Lung (tissue), 12 donors: ENCODE data around the gene MZF1. TPM values are rescaled to one million over a fixed set of nuclear protein-coding genes. Genes with fewer than 3 reads are reported as not detected.
"Not testable (repeated sequence)": the region's sequence is repeated elsewhere in the genome, so short reads cannot be mapped to it uniquely, and the experiment has no call there.

Source experiments
- ATAC-seq: fragments of 200-7000 bp; cut with Tn5 transposase; one replicate; pipeline ENCODE4 v1.9.1; 2020; ENCODE audit warnings: moderate number of reproducible peaks; ENCODE audit not compliant: insufficient read depth, low FRiP score
- DNase-seq, 3 donors: peaks; one replicate each; pipeline ENCODE4 v3.0.0-alpha.2; 2013 to 2017
- H3K27ac ChIP-seq, 2 donors: one replicate each; pipeline ENCODE4 v1.5.1; 2013; ENCODE audit warnings: mild to moderate bottlenecking in 2 of 2, moderate library complexity in 2 of 2, control low read depth in 1 of 2, inconsistent platforms in 1 of 2, low read depth in 1 of 2, low read length in 1 of 2
- H3K27me3 ChIP-seq, 3 donors: one replicate each; pipeline ENCODE4 v1.5.1; 2013; ENCODE audit warnings: low read length in 2 of 3; ENCODE audit not compliant: control insufficient read depth in 3 of 3, insufficient read depth in 3 of 3
- H3K36me3 ChIP-seq, 4 donors: one replicate each; pipeline ENCODE4 v1.5.1; 2013; ENCODE audit warnings: low read length in 4 of 4, mild to moderate bottlenecking in 1 of 4, moderate library complexity in 1 of 4; ENCODE audit not compliant: control insufficient read depth in 4 of 4, insufficient read depth in 4 of 4
- H3K4me1 ChIP-seq, 5 donors: one replicate each; pipeline ENCODE4 v1.5.1; 2013; ENCODE audit warnings: low read length in 5 of 5, mild to moderate bottlenecking in 2 of 5, moderate library complexity in 1 of 5; ENCODE audit not compliant: control insufficient read depth in 5 of 5, insufficient read depth in 5 of 5
- H3K4me3 ChIP-seq: one replicate; pipeline ENCODE4 v1.5.1; 2013; ENCODE audit warnings: mild to moderate bottlenecking, control low read depth, moderate library complexity
- H3K9ac ChIP-seq, 2 donors: one replicate each; pipeline ENCODE4 v1.5.1; 2013; ENCODE audit warnings: low read length in 2 of 2, control low read depth in 1 of 2; ENCODE audit not compliant: insufficient read depth in 1 of 2
- H3K9me3 ChIP-seq, 4 donors: one replicate each; pipeline ENCODE4 v1.5.1; 2013; ENCODE audit warnings: low read length in 3 of 4, mild to moderate bottlenecking in 1 of 4, moderate library complexity in 1 of 4; ENCODE audit not compliant: control insufficient read depth in 4 of 4, insufficient read depth in 3 of 4
- WGBS, 2 donors: extraction: QIAGEN DNeasy Blood & Tissue Kit; methylation state at CpG; one replicate each; pipeline ENCODE4 v1.1.7; 2013; 5-methylcytosine and 5-hydroxymethylcytosine counted together
- polyA plus RNA-seq, 2 donors: library from polyadenylated mRNA; stranded (reverse); fragments of 200-250 nt; gene quantifications; one replicate each; pipeline ENCODE4 v1.2.1, GENCODE V29; 2013
- total RNA-seq, 2 donors: library from RNA; depleted of rRNA in 1 of 2; stranded (reverse); fragments of >200 nt in 1 of 2; gene quantifications; one replicate each; pipeline ENCODE4 v1.2.1, GENCODE V29; 2014 to 2021
- TF ChIP-seq, protein P1 (sequence below): IDR thresholded peaks from 2 replicates; pipeline ENCODE4 v1.5.1; 2012; ENCODE audit warnings: mild to moderate bottlenecking; ENCODE audit errors: control extremely low read depth, extremely low read depth
- donor health status: control.
- donor health status: control.
- donor health status: Bipolar disorder and iron deficiency.
- donor health status: healthy.
- donor health status: DM: yes; HTN: yes; CAD: no.

Gene MZF1
- total and polyA plus RNA-seq, 4 donors = 19.2 to 37.5 (median 30.1) TPM

DNA sequence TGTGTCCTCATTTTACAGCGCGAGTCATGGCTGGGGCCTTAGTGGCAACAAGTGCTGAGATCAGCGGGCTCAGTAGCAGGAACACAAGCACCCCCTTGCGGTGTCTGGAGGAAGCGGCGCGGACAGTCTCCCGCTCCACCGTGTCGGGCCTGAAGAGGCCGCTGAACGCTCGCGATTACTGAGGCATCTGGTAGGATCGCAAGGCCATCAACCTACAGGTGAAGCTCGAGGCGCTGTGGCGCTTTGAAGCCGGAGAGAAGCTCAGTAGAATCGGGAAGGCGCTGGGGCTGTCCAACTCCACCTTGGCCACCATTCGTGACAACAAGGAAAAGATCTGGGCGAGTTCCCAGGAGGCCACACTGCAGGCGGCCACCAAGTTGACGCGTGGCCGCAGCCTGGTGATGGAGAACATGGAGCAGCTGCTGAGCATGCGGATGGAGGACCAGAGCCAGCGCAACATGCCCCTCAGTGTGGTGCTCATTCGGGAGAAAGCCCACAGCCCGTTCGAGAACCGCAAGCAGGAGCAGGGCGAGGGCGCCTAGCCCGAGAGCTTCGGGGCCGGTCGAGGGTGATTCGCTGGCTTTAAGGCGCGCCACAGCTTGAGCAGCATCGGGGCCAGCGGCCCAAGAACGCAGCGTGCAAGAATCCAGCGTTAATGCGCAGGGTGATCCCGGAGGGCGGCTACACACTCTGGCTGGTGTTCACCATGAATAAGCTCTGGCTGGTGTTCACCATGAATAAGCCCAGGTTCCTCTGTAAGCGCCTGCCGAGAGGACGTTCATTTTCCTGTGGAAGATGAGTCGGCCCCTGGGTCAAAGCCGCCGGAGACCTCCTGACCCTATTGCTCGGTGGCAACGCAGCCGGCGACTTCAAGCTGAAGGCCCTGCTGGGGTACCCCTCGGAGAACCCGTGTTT, 8.3 kb upstream of the MZF1 start:
- H3K9ac ChIP-seq = peak overlapping the region in 1 of 2 donors; percentile 57
- H3K27ac ChIP-seq = peak overlapping the region in 1 of 2 donors; percentile 58
- DNase-seq (peak; percentile 86 to 88 (median 86)), ATAC-seq (peak; percentile 94)
- TF ChIP-seq, protein P1, sequence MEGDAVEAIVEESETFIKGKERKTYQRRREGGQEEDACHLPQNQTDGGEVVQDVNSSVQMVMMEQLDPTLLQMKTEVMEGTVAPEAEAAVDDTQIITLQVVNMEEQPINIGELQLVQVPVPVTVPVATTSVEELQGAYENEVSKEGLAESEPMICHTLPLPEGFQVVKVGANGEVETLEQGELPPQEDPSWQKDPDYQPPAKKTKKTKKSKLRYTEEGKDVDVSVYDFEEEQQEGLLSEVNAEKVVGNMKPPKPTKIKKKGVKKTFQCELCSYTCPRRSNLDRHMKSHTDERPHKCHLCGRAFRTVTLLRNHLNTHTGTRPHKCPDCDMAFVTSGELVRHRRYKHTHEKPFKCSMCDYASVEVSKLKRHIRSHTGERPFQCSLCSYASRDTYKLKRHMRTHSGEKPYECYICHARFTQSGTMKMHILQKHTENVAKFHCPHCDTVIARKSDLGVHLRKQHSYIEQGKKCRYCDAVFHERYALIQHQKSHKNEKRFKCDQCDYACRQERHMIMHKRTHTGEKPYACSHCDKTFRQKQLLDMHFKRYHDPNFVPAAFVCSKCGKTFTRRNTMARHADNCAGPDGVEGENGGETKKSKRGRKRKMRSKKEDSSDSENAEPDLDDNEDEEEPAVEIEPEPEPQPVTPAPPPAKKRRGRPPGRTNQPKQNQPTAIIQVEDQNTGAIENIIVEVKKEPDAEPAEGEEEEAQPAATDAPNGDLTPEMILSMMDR = peak; percentile 98
- no peaks in the 10 kb centered on the region for H3K9me3 ChIP-seq
- no peak overlapping the region for H3K4me3 ChIP-seq
- H3K36me3 ChIP-seq = peaks cover 4 to 25% (median 8%) of the 10 kb centered on the region in 4 donors
- no peaks in the 10 kb centered on the region for H3K27me3 ChIP-seq
- peaks cover 0 to 4% (median 3%) of the 10 kb centered on the region in 5 donors for H3K4me1 ChIP-seq
- WGBS, 2 donors = 67 to 69% methylated on average over 62 of the region's 62 CpGs

- peaks cover 0 to 8% (median 3%) of the 10 kb centered on the region in 5 donors for H3K4me1 ChIP-seq
- H3K36me3 ChIP-seq = peaks cover 4 to 24% (median 6%) of the 10 kb centered on the region in 4 donors
Observed at GRCh38 chr19:58579473-58580142, 6.5 kb upstream of the MZF1 start.

DNA sequence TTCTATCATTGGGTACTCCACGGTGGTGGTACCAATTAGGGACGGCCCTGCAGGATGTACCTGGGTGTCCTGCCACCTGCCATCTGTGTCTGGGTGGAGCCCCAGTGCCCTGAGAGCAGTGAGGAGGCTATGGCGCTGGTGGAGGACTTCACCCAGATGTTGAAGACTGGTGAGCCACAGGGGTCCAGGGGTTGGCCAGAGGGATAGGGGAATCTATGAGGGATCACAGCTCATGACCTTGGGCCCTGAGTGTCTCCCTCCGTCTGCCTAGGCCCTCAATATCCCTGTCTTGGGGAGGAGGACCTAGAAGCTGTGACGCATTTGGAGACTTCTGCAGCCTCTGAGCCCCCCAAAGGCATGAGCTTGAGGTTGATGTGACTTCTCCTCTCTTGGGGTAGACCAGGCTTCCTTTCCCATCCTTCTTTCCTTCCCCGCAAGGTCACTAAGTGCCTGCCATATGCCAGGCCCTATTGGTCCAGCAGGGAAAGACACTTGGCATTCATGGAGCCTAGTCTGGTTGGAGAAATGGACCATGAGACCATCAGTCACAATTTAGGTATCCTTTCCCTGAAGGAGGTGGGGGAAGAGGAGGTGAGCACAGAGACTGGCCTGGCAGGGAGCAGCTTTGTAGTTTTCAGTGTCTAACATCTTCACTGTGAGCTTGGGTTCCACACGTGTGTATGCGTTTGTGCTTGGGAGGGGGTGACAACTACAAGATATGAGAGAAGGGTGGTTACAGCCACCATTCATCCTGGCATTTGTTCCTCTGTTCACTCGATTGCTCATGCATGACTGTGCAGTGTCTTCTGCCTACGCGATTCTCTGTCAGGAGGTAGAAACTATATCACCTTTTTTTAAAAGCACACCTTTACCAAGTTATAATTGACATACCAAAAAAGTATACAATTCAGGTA, 5.1 kb upstream of the MZF1 start:
- H3K4me1 ChIP-seq = peaks cover 0 to 18% (median 7%) of the 10 kb centered on the region in 5 donors
- H3K27ac ChIP-seq = no peak overlapping the region
- DNase-seq (peak in 1 of 3 donors; percentile 3), ATAC-seq (no peak)
- H3K27me3 ChIP-seq = no peaks in the 10 kb centered on the region
- WGBS, 2 donors = 89 to 92% methylated on average over 11 of the region's 11 CpGs
- no peak overlapping the region for H3K9ac ChIP-seq
- no peak overlapping the region for H3K4me3 ChIP-seq
- H3K9me3 ChIP-seq = no peaks in the 10 kb centered on the region
- H3K36me3 ChIP-seq = peaks cover 0 to 15% (median 5%) of the 10 kb centered on the region in 4 donors
- TF ChIP-seq, protein P1 = no peak

More at GRCh38 chr19:58579473-58580142, 6.5 kb upstream of the MZF1 start:
- ATAC-seq (no peak), DNase-seq (peak in 1 of 3 donors; percentile 9)
- Histone ChIP-seq H3K9ac (no peak overlapping the region), H3K27ac (no peak overlapping the region), H3K27me3 (no peaks in the 10 kb centered on the region), H3K4me3 (no peak overlapping the region), H3K9me3 (no peaks in the 10 kb centered on the region)
- TF ChIP-seq, protein P1 = no peak
- 90 to 94% methylated on average over 8 of the region's 8 CpGs for WGBS, 2 donors

GRCh38 chr19:58577581-58577980, 4.4 kb upstream of the MZF1 start:
- not testable (repeated sequence) for H3K36me3 ChIP-seq, H3K4me3 ChIP-seq, H3K9me3 ChIP-seq, ATAC-seq, H3K9ac ChIP-seq, H3K27me3 ChIP-seq, DNase-seq, H3K27ac ChIP-seq
- H3K4me1 ChIP-seq = peaks cover 0 to 19% (median 7%) of the 10 kb centered on the region in 5 donors
- 93 to 100% methylated on average over 2 of the region's 2 CpGs for WGBS, 2 donors
